ENCODE data around the gene STC2. TPM values are rescaled to one million over a fixed set of nuclear protein-coding genes. Genes with fewer than 3 reads are reported as not detected.
"Not testable (repeated sequence)": the region's sequence is repeated elsewhere in the genome, so short reads cannot be mapped to it uniquely, and the experiment has no call there.

Gene STC2
- total RNA-seq, 1 donor from 2014 or later = 12.2 TPM

GRCh38 chr5:173290477-173291131, 37.6 kb downstream of the STC2 start:
- no peaks in the 10 kb centered on the region for H3K36me3 Mint-ChIP-seq (ENCODE audit: insufficient read depth)
- H3K27ac Mint-ChIP-seq = no peak overlapping the region
- no peak overlapping the region for H3K4me3 Mint-ChIP-seq (ENCODE audit: low read depth)
- TF ChIP-seq CTCF (IDR thresholded peaks at IDR 0.05; ENCODE audit: unreplicated experiment) = no peak
- no peaks in the 10 kb centered on the region for H3K9me3 Mint-ChIP-seq (ENCODE audit: low read depth)
- H3K4me1 Mint-ChIP-seq (ENCODE audit: low read depth) = peaks cover 16% of the 10 kb centered on the region
- peaks cover 60% of the 10 kb centered on the region for H3K27me3 Mint-ChIP-seq
- DNase-seq (ENCODE audit: low spot score, unreplicated experiment) = no peak

GRCh38 chr5:173289372-173289771, 38.8 kb downstream of the STC2 start:
- H3K9me3 Mint-ChIP-seq (ENCODE audit: low read depth) = peaks cover 5% of the 10 kb centered on the region
- H3K4me3 Mint-ChIP-seq (ENCODE audit: low read depth) = no peak overlapping the region

GRCh38 chr5:173288632-173289031, 39.6 kb downstream of the STC2 start:
- H3K4me1 Mint-ChIP-seq (ENCODE audit: low read depth) = peaks cover 5% of the 10 kb centered on the region
- TF ChIP-seq CTCF (IDR thresholded peaks at IDR 0.05; ENCODE audit: unreplicated experiment) = no peak
- H3K27me3 Mint-ChIP-seq = peaks cover 61% of the 10 kb centered on the region
- H3K27ac Mint-ChIP-seq = no peak overlapping the region
- peaks cover 8% of the 10 kb centered on the region for H3K9me3 Mint-ChIP-seq (ENCODE audit: low read depth)
- H3K4me3 Mint-ChIP-seq (ENCODE audit: low read depth) = no peak overlapping the region
- no peaks in the 10 kb centered on the region for H3K36me3 Mint-ChIP-seq (ENCODE audit: insufficient read depth)
- DNase-seq (ENCODE audit: low spot score, unreplicated experiment) = no peak

More at GRCh38 chr5:173289372-173289771, 38.8 kb downstream of the STC2 start:
- Mint-ChIP-seq H3K36me3 (ENCODE audit: insufficient read depth) (no peaks in the 10 kb centered on the region), H3K27ac (no peak overlapping the region), H3K4me1 (ENCODE audit: low read depth) (peaks cover 12% of the 10 kb centered on the region), H3K27me3 (peaks cover 65% of the 10 kb centered on the region)
- no peak for DNase-seq (ENCODE audit: low spot score, unreplicated experiment)
- no peak for TF ChIP-seq CTCF (IDR thresholded peaks at IDR 0.05; ENCODE audit: unreplicated experiment)

- TF ChIP-seq CTCF (IDR thresholded peaks at IDR 0.05; ENCODE audit: unreplicated experiment) = no peak
- Mint-ChIP-seq H3K36me3 (ENCODE audit: insufficient read depth) (no peaks in the 10 kb centered on the region), H3K9me3 (ENCODE audit: low read depth) (peaks cover 8% of the 10 kb centered on the region), H3K27me3 (peaks cover 74% of the 10 kb centered on the region), H3K4me1 (ENCODE audit: low read depth) (peaks cover 7% of the 10 kb centered on the region), H3K27ac (no peak overlapping the region), H3K4me3 (ENCODE audit: low read depth) (no peak overlapping the region)
- DNase-seq (ENCODE audit: low spot score, unreplicated experiment) = no peak
Observed at GRCh38 chr5:173287086-173287485, 41.1 kb downstream of the STC2 start.

- H3K4me1 Mint-ChIP-seq (ENCODE audit: low read depth); H3K9me3 Mint-ChIP-seq (ENCODE audit: low read depth); H3K36me3 Mint-ChIP-seq (ENCODE audit: insufficient read depth); DNase-seq (ENCODE audit: low spot score, unreplicated experiment); H3K4me3 Mint-ChIP-seq (ENCODE audit: low read depth); H3K27ac Mint-ChIP-seq: not testable (repeated sequence)
- peaks cover 72% of the 10 kb centered on the region for H3K27me3 Mint-ChIP-seq
Observed at GRCh38 chr5:173284343-173284958, 43.8 kb downstream of the STC2 start.

Data from progenitor cell of endocrine pancreas (in vitro differentiated cells).